ENCODE measurements around the gene LCOR. TPM values are rescaled to one million over a fixed set of nuclear protein-coding genes. Genes with fewer than 3 reads are reported as not detected.

The LCOR gene
- total RNA-seq, 1 experiment from 2014 or later: 23.9 TPM

GRCh38 chr10:96991313-96991841, 159.3 kb downstream of the LCOR start:
- Mint-ChIP-seq H3K9me3 (no peaks in the 10 kb centered on the region), H3K4me3 (no peak overlapping the region), H3K27ac (no peak overlapping the region), H3K4me1 (peaks cover 5% of the 10 kb centered on the region; the same call in 1 of the 2 replicates), H3K36me3 (no peaks in the 10 kb centered on the region), H3K27me3 (ENCODE audit: low read depth) (no peaks in the 10 kb centered on the region)
- no peak for TF ChIP-seq E2F5 (CRISPR knock-in tag; IDR thresholded peaks at IDR 0.05)
- ChIA-PET CTCF (interaction anchor here (0.6 to 2.9 kb wide), 2 partner anchors 34 to 974 kb away, joined by 3 to 12 read pairs; no protein-coding TSS in a partner anchor), POLR2A (interaction anchor here (0.7 kb wide), 1 partner anchor 13 kb away, joined by 11 read pairs; no protein-coding TSS in a partner anchor)
- DNase-seq (ENCODE audit: low spot score) (no peak), ATAC-seq (no peak)

- H3K36me3 Mint-ChIP-seq: no peaks in the 10 kb centered on the region
- H3K4me3 Mint-ChIP-seq: no peak overlapping the region
- H3K27me3 Mint-ChIP-seq (ENCODE audit: low read depth): no peaks in the 10 kb centered on the region
- ChIA-PET POLR2A (no interaction called here), CTCF (interaction anchor here (2.9 kb wide), 1 partner anchor 33 kb away, joined by 12 read pairs; no protein-coding TSS in a partner anchor)
- DNase-seq (ENCODE audit: low spot score): no peak
- no peak for TF ChIP-seq SMAD4 (CRISPR knock-in tag; IDR thresholded peaks at IDR 0.05)
- TF ChIP-seq SP1 (CRISPR knock-in tag; conservative IDR thresholded peaks at IDR 0.05): no peak
- H3K4me1 Mint-ChIP-seq: peaks cover 5% of the 10 kb centered on the region; the same call in 1 of the 2 replicates
- no peak for ATAC-seq
- no peaks in the 10 kb centered on the region for H3K9me3 Mint-ChIP-seq
- H3K27ac Mint-ChIP-seq: no peak overlapping the region
These were observed 160.6 kb downstream of the LCOR start for GRCh38 chr10:96992721-96993120.

GRCh38 chr10:96995851-96996250, 163.8 kb downstream of the LCOR start:
- ChIA-PET CTCF (interaction anchor here (1.8 to 2.4 kb wide), 3 partner anchors 30 to 215 kb away, joined by 6 to 8 read pairs (median 7); no protein-coding TSS in a partner anchor), POLR2A (no interaction called here)
- Mint-ChIP-seq H3K9me3 (no peaks in the 10 kb centered on the region), H3K4me3 (no peak overlapping the region), H3K36me3 (no peaks in the 10 kb centered on the region), H3K27me3 (ENCODE audit: low read depth) (no peaks in the 10 kb centered on the region), H3K4me1 (peaks cover 5% of the 10 kb centered on the region; the same call in 1 of the 2 replicates), H3K27ac (no peak overlapping the region)
- DNase-seq (ENCODE audit: low spot score): no peak
- ATAC-seq: no peak
- no peak for TF ChIP-seq ZNF232 (CRISPR knock-in tag; IDR thresholded peaks at IDR 0.05)
- no peak for TF ChIP-seq FOXP4 (CRISPR knock-in tag; IDR thresholded peaks at IDR 0.05)

- H3K4me1 Mint-ChIP-seq: peaks cover 5% of the 10 kb centered on the region; the same call in 1 of the 2 replicates
- no peak overlapping the region for H3K4me3 Mint-ChIP-seq
- DNase-seq (ENCODE audit: low spot score): no peak
- ChIA-PET POLR2A (no interaction called here), CTCF (interaction anchor here (2.2 to 2.4 kb wide), 2 partner anchors 29 to 41 kb away, joined by 6 to 8 read pairs; no protein-coding TSS in a partner anchor)
- H3K27ac Mint-ChIP-seq: no peak overlapping the region
- H3K9me3 Mint-ChIP-seq: no peaks in the 10 kb centered on the region
- no peaks in the 10 kb centered on the region for H3K36me3 Mint-ChIP-seq
- no peak for ATAC-seq
- no peaks in the 10 kb centered on the region for H3K27me3 Mint-ChIP-seq (ENCODE audit: low read depth)
- TF ChIP-seq USF2 (CRISPR knock-in tag; IDR thresholded peaks at IDR 0.05) (no peak), SOX15 (CRISPR knock-in tag; IDR thresholded peaks at IDR 0.05) (no peak), ZNF512 (CRISPR knock-in tag; IDR thresholded peaks at IDR 0.05; ENCODE audit: borderline replicate concordance) (no peak), HMGA2 (CRISPR knock-in tag; IDR thresholded peaks at IDR 0.05) (no peak), CBFB (CRISPR knock-in tag; IDR thresholded peaks at IDR 0.05; ENCODE audit: low read depth) (no peak), CTCF (IDR thresholded peaks at IDR 0.05) (no peak), USF1 (CRISPR knock-in tag; IDR thresholded peaks at IDR 0.05) (no peak), JUN (CRISPR knock-in tag; IDR thresholded peaks at IDR 0.05) (no peak), AFF4 (CRISPR knock-in tag; IDR thresholded peaks at IDR 0.05; ENCODE audit: borderline replicate concordance) (no peak), NFE2L1 (CRISPR knock-in tag; IDR thresholded peaks at IDR 0.05) (no peak)
These were observed 164.3 kb downstream of the LCOR start for GRCh38 chr10:96996275-96996965.
